WTC11 (cell line): Measurements from ENCODE around the gene ASTN2. TPM values are rescaled to one million over a fixed set of nuclear protein-coding genes. Genes with fewer than 3 reads are reported as not detected.
A peak's percentile ranks its signal among the peaks of the same experiment; 100 is the strongest.
"Not testable (repeated sequence)": the region's sequence is repeated elsewhere in the genome, so short reads cannot be mapped to it uniquely, and the experiment has no call there.

Experiments used
- ATAC-seq: fragments of 200-7000 bp; cut with Tn5 transposase; 2 replicates; pipeline ENCODE4 v1.10.0; 2021; ENCODE audit warnings: mild to moderate bottlenecking, moderate library complexity
- CTCF ChIA-PET: fragments of 300-600 bp; sonication (Branson Sonifier 250); formaldehyde crosslinking; loops from one replicate; lab custom pipeline; 2021; ENCODE audit warnings: antibody characterized with exemption; lab: Charles Lee
- POLR2A ChIA-PET: fragments of 350-600 bp; sonication (Branson Sonifier 250); formaldehyde crosslinking; loops from one replicate; lab custom pipeline; 2021; ENCODE audit warnings: antibody characterized with exemption; lab: Charles Lee
- DNase-seq: peaks from one replicate; pipeline ENCODE4 v3.0.0; 2021; ENCODE audit warnings: low spot score
- H3K27ac Mint-ChIP-seq: 2 replicates; pipeline ENCODE4 v1.8.0; 2021; ENCODE audit warnings: mixed read lengths
- H3K27me3 Mint-ChIP-seq: 2 replicates; pipeline ENCODE4 v1.8.0; 2021; ENCODE audit warnings: low read depth, mild to moderate bottlenecking, moderate library complexity, mixed read lengths
- H3K36me3 Mint-ChIP-seq: 2 replicates; pipeline ENCODE4 v1.8.0; 2021; ENCODE audit warnings: mixed read lengths
- H3K4me1 Mint-ChIP-seq: 2 replicates; pipeline ENCODE4 v1.8.0; 2022; ENCODE audit warnings: mixed read lengths
- H3K4me3 Mint-ChIP-seq: 2 replicates; pipeline ENCODE4 v1.8.0; 2021; ENCODE audit warnings: mild to moderate bottlenecking, moderate library complexity, mixed read lengths
- H3K9me3 Mint-ChIP-seq: 2 replicates; pipeline ENCODE4 v1.8.0; 2021; ENCODE audit warnings: mixed read lengths
- ESRRA ChIP-seq: sonication (generic); formaldehyde crosslinking; IDR thresholded peaks from 2 replicates; pipeline ENCODE4 v1.8.1; 2022; ENCODE audit warnings: mild to moderate bottlenecking, missing genetic modification reagents, borderline replicate concordance
- FOXK1 ChIP-seq: sonication (generic); formaldehyde crosslinking; IDR thresholded peaks from 2 replicates; pipeline ENCODE4 v1.8.0; 2022; ENCODE audit warnings: mild to moderate bottlenecking, moderate library complexity, missing genetic modification reagents
- GABPB1 ChIP-seq: sonication (generic); formaldehyde crosslinking; IDR thresholded peaks from 2 replicates; pipeline ENCODE4 v1.8.1; 2023; ENCODE audit warnings: mild to moderate bottlenecking, missing genetic modification reagents
- HMGA2 ChIP-seq: fragments of 250-450 bp; sonication (Bioruptor Pico); IDR thresholded peaks from 2 replicates; pipeline ENCODE4 v1.4.0; 2021; ENCODE audit warnings: mild to moderate bottlenecking, moderate library complexity
- JAZF1 ChIP-seq: fragments of 250-450 bp; sonication (Bioruptor Pico); IDR thresholded peaks from 2 replicates; pipeline ENCODE4 v1.9.0; 2021; ENCODE audit warnings: moderate library complexity, mild to moderate bottlenecking, inconsistent platforms
- JUN ChIP-seq: sonication (generic); formaldehyde crosslinking; IDR thresholded peaks from 2 replicates; pipeline ENCODE4 v1.8.0; 2023; ENCODE audit warnings: mild to moderate bottlenecking, missing genetic modification reagents
- NFYB ChIP-seq: sonication (generic); formaldehyde crosslinking; conservative IDR thresholded peaks from 2 replicates; pipeline ENCODE4 v1.8.0; 2022; ENCODE audit warnings: low read depth, missing genetic modification reagents
- NR1H2 ChIP-seq: sonication (generic); formaldehyde crosslinking; IDR thresholded peaks from 2 replicates; pipeline ENCODE4 v1.9.0; 2021; ENCODE audit warnings: mild to moderate bottlenecking, moderate library complexity, missing genetic modification reagents
- PRRX2 ChIP-seq: fragments of 250-450 bp; sonication (Bioruptor Pico); IDR thresholded peaks from 2 replicates; pipeline ENCODE4 v1.8.0; 2021; ENCODE audit warnings: mild to moderate bottlenecking
- SP1 ChIP-seq: sonication (generic); formaldehyde crosslinking; conservative IDR thresholded peaks from 2 replicates; pipeline ENCODE4 v1.8.1; 2022; ENCODE audit warnings: missing genetic modification reagents
- TEAD1 ChIP-seq: sonication (generic); formaldehyde crosslinking; IDR thresholded peaks from 2 replicates; pipeline ENCODE4 v1.8.0; 2022; ENCODE audit warnings: mild to moderate bottlenecking, missing genetic modification reagents
- ZNF263 ChIP-seq: sonication (generic); formaldehyde crosslinking; IDR thresholded peaks from 2 replicates; pipeline ENCODE4 v1.8.1; 2022; ENCODE audit warnings: low read depth, mild to moderate bottlenecking, moderate library complexity, missing genetic modification reagents
- ZNF317 ChIP-seq: sonication (generic); formaldehyde crosslinking; IDR thresholded peaks from 2 replicates; pipeline ENCODE4 v1.8.1; 2023; ENCODE audit warnings: low read depth, mild to moderate bottlenecking, moderate library complexity, missing genetic modification reagents, borderline replicate concordance
- ZNF423 ChIP-seq: fragments of 250-450 bp; sonication (Bioruptor Pico); IDR thresholded peaks from 2 replicates; pipeline ENCODE4 v2.1.2; 2022; ENCODE audit warnings: mild to moderate bottlenecking, moderate library complexity
- total RNA-seq: library from RNA; stranded (reverse); gene quantifications from 3 replicates; pipeline ENCODE4 v1.2.3, GENCODE V29; 2021
- TF ChIP-seq, protein P1 (sequence below): sonication (generic); formaldehyde crosslinking; IDR thresholded peaks from 2 replicates; pipeline ENCODE4 v1.8.1; 2023; ENCODE audit warnings: mild to moderate bottlenecking, missing genetic modification reagents, moderate library complexity
- TF ChIP-seq, protein P2 (sequence below): sonication (generic); formaldehyde crosslinking; IDR thresholded peaks from 2 replicates; pipeline ENCODE4 v1.8.1; 2022; ENCODE audit warnings: low read depth, mild to moderate bottlenecking, moderate library complexity, missing genetic modification reagents, borderline replicate concordance
- TF ChIP-seq, protein P3 (sequence below): sonication (generic); formaldehyde crosslinking; IDR thresholded peaks from 2 replicates; pipeline ENCODE4 v1.8.0; 2022; ENCODE audit warnings: mild to moderate bottlenecking, missing genetic modification reagents
- TF ChIP-seq, protein P4 (sequence below): fragments of 250-450 bp; sonication (Bioruptor Pico); IDR thresholded peaks from 2 replicates; pipeline ENCODE4 v1.9.0; 2021; ENCODE audit warnings: moderate library complexity, mild to moderate bottlenecking, inconsistent platforms, borderline replicate concordance
- TF ChIP-seq, protein P5 (sequence below): sonication (generic); formaldehyde crosslinking; IDR thresholded peaks from 2 replicates; pipeline ENCODE4 v1.8.0; 2023; ENCODE audit warnings: missing genetic modification reagents

Gene ASTN2
- total RNA-seq, 1 experiment from 2014 or later, result 16.2 TPM

DNA sequence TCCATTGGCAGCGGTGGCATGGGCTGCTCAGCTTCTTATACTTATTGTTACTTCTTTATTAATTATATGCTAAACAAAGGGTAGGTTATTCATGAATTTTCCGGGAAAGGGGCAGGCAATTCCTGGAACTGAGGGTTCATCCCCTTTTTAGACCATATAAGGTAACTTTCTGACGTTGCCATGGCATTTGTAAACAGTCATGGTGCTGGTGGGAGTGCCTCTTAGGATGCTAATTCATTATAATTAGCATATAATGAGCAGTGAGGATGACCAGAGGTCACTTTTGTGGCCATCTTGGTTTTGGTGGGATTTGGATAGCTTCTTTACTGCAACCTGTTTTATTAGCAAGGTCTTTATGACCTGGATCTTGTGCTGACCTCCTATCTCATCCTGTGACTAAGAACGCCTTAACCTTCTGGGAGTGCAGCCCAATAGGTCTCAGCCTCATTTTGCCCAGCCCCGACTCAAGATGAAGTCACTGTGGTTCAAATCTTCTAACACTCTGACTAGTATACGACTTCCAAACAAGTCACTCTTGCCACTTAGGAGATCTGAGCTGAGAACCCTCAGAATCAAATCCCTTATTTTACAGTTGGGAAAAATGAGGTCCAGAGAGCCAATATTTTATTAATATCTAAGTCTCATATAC lies 490.3 kb downstream of the ASTN2 start:
- H3K27ac Mint-ChIP-seq, result no peak overlapping the region
- CTCF ChIA-PET, result interaction anchor here (1.2 to 1.8 kb wide), 2 partner anchors 82 to 187 kb away, joined by 4 to 6 read pairs; no protein-coding TSS in a partner anchor
- POLR2A ChIA-PET, result interaction anchor here (0.8 kb wide), 1 partner anchor 9 kb away, joined by 3 read pairs; no protein-coding TSS in a partner anchor
- no peak for ATAC-seq
- no peak for DNase-seq
- peaks cover 27% of the 10 kb centered on the region for H3K4me1 Mint-ChIP-seq
- H3K36me3 Mint-ChIP-seq, result no peaks in the 10 kb centered on the region
- no peak overlapping the region for H3K4me3 Mint-ChIP-seq
- H3K9me3 Mint-ChIP-seq, result peaks cover 11% of the 10 kb centered on the region; the same call in 1 of the 2 replicates
- TF ChIP-seq, protein P1, sequence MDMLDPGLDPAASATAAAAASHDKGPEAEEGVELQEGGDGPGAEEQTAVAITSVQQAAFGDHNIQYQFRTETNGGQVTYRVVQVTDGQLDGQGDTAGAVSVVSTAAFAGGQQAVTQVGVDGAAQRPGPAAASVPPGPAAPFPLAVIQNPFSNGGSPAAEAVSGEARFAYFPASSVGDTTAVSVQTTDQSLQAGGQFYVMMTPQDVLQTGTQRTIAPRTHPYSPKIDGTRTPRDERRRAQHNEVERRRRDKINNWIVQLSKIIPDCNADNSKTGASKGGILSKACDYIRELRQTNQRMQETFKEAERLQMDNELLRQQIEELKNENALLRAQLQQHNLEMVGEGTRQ (CRISPR knock-in tag), result no peak
- TF ChIP-seq NR1H2 (CRISPR knock-in tag) (no peak), NFYB (CRISPR knock-in tag) (no peak), GABPB1 (no peak)
- TF ChIP-seq, protein P2, sequence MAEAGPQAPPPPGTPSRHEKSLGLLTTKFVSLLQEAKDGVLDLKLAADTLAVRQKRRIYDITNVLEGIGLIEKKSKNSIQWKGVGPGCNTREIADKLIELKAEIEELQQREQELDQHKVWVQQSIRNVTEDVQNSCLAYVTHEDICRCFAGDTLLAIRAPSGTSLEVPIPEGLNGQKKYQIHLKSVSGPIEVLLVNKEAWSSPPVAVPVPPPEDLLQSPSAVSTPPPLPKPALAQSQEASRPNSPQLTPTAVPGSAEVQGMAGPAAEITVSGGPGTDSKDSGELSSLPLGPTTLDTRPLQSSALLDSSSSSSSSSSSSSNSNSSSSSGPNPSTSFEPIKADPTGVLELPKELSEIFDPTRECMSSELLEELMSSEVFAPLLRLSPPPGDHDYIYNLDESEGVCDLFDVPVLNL, result no peak
- no peaks in the 10 kb centered on the region for H3K27me3 Mint-ChIP-seq

DNA sequence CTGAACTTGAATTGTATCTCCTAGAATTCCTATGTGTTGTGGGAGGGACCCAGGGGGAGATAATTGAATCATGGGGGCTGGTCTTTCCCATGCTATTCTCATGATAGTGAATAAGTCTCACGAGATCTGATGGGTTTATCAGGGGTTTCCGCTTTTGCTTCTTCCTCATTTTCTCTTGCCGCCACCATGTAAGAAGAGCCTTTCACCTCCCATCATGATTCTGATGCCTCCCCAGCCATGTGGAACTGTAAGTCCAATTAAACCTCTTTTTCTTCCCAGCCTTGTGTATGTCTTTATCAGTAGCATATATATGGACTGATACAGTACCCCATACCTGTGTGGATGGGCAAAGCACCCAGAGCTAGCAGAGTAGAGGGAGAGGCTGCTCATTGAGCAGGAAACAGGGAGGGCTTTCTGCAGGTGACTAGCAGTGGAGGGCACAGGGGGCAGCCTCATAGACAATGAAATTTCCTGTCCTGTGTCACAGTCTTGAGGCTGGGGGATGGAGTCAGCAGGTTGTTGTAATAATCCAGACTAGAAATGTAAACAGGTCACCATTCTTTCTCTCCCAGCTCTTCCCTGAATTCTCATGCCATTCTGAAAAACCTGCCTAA lies 496.9 kb downstream of the ASTN2 start:
- peak; percentile 56 for ATAC-seq
- DNase-seq, H3K36me3 Mint-ChIP-seq, H3K4me3 Mint-ChIP-seq, POLR2A ChIA-PET, H3K9me3 Mint-ChIP-seq, CTCF ChIA-PET, H3K27me3 Mint-ChIP-seq: not testable (repeated sequence)
- Mint-ChIP-seq H3K27ac (peak overlapping the region; percentile 50; the same call in 1 of the 2 replicates), H3K4me1 (peaks cover 18% of the 10 kb centered on the region)

DNA sequence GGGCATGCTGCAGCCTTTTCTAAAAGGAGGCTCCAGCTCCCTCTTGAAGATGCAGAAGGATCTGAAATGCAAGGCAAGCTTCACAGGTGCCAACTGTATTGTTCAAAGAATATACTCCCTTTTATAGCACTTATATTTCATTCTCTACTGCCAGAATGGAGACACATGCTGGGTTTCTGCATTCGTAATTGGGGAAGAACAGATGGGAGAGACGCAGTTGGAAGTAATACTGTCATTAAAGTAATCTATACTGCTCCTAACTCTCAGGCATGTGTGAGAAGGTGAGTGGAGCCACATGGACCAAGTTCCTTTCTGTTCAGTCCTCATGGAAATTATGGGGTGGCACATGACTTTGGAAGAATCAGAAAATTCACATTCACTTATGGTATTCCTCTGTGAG lies 501.3 kb downstream of the ASTN2 start:
- DNase-seq, result no peak
- H3K9me3 Mint-ChIP-seq, result no peaks in the 10 kb centered on the region
- CTCF ChIA-PET, result interaction anchor here (1.0 kb wide), 1 partner anchor 267 kb away, joined by 3 read pairs; no protein-coding TSS in a partner anchor
- H3K4me3 Mint-ChIP-seq, result no peak overlapping the region
- no peaks in the 10 kb centered on the region for H3K36me3 Mint-ChIP-seq
- peaks cover 31% of the 10 kb centered on the region for H3K4me1 Mint-ChIP-seq
- POLR2A ChIA-PET, result no interaction called here
- no peaks in the 10 kb centered on the region for H3K27me3 Mint-ChIP-seq
- no peak for TF ChIP-seq ESRRA (CRISPR knock-in tag)
- TF ChIP-seq, protein P1 (CRISPR knock-in tag), result no peak
- no peak for TF ChIP-seq JAZF1 (CRISPR knock-in tag)
- TF ChIP-seq, protein P3, sequence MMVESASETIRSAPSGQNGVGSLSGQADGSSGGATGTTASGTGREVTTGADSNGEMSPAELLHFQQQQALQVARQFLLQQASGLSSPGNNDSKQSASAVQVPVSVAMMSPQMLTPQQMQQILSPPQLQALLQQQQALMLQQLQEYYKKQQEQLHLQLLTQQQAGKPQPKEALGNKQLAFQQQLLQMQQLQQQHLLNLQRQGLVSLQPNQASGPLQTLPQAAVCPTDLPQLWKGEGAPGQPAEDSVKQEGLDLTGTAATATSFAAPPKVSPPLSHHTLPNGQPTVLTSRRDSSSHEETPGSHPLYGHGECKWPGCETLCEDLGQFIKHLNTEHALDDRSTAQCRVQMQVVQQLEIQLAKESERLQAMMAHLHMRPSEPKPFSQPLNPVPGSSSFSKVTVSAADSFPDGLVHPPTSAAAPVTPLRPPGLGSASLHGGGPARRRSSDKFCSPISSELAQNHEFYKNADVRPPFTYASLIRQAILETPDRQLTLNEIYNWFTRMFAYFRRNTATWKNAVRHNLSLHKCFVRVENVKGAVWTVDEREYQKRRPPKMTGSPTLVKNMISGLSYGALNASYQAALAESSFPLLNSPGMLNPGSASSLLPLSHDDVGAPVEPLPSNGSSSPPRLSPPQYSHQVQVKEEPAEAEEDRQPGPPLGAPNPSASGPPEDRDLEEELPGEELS (CRISPR knock-in tag), result no peak
- TF ChIP-seq ZNF263, result no peak
- TF ChIP-seq SP1 (CRISPR knock-in tag), result no peak
- no peak for TF ChIP-seq TEAD1
- TF ChIP-seq ZNF423 (CRISPR knock-in tag), result no peak
- no peak for TF ChIP-seq ZNF317 (CRISPR knock-in tag)
- TF ChIP-seq JUN (CRISPR knock-in tag), result no peak
- TF ChIP-seq, protein P4, sequence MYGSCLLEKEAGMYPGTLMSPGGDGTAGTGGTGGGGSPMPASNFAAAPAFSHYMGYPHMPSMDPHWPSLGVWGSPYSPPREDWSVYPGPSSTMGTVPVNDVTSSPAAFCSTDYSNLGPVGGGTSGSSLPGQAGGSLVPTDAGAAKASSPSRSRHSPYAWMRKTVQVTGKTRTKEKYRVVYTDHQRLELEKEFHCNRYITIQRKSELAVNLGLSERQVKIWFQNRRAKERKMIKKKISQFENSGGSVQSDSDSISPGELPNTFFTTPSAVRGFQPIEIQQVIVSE (CRISPR knock-in tag), result no peak
- TF ChIP-seq HMGA2, result no peak
- TF ChIP-seq, protein P5, sequence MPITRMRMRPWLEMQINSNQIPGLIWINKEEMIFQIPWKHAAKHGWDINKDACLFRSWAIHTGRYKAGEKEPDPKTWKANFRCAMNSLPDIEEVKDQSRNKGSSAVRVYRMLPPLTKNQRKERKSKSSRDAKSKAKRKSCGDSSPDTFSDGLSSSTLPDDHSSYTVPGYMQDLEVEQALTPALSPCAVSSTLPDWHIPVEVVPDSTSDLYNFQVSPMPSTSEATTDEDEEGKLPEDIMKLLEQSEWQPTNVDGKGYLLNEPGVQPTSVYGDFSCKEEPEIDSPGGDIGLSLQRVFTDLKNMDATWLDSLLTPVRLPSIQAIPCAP (CRISPR knock-in tag), result no peak
- no peak for TF ChIP-seq PRRX2 (CRISPR knock-in tag)
- TF ChIP-seq FOXK1 (CRISPR knock-in tag), result no peak
- H3K27ac Mint-ChIP-seq, result no peak overlapping the region
- ATAC-seq, result no peak
